AG04450 (cell line): ENCODE results near the gene RAPGEF3. TPM values are rescaled to one million over a fixed set of nuclear protein-coding genes. Genes with fewer than 3 reads are reported as not detected.

Experiments used
- CTCF ChIA-PET: fragments of 300-600, 350-600 bp; formaldehyde crosslinking; extraction: SDS; loops from one replicate; lab custom pipeline; 2022; ENCODE audit warnings: antibody characterized with exemption, inconsistent platforms; lab: Charles Lee
- POLR2A ChIA-PET: fragments of 350-600 bp; formaldehyde crosslinking; extraction: SDS; loops from one replicate; lab custom pipeline; 2021; ENCODE audit warnings: antibody characterized with exemption, inconsistent platforms; lab: Yijun Ruan, JAX
- DNase-seq: peaks from one replicate; pipeline ENCODE4 v3.0.0-alpha.2; 2011; ENCODE audit warnings: low read depth, low spot score
- H3K27ac ChIP-seq: one replicate; pipeline ENCODE4 v1.5.1; 2012; ENCODE audit warnings: low read depth, low read length, control low read depth
- H3K27me3 ChIP-seq: one replicate; pipeline ENCODE4 v1.6.0; 2012; ENCODE audit warnings: low read length; ENCODE audit not compliant: control insufficient read depth, insufficient read depth
- H3K4me3 ChIP-seq: 2 replicates; pipeline ENCODE4 v1.5.1; 2011; ENCODE audit warnings: mild to moderate bottlenecking, low read depth, low read length, control low read depth
- H3K9me3 ChIP-seq: 2 replicates; pipeline ENCODE4 v1.5.1; 2012; ENCODE audit warnings: low read length; ENCODE audit not compliant: control insufficient read depth, insufficient read depth
- polyA plus RNA-seq: library from polyadenylated mRNA; depleted of rRNA; stranded (reverse); fragments of >200 nt; gene quantifications from 2 replicates; pipeline ENCODE4 v1.2.3, GENCODE V29; 2011
- TF ChIP-seq, protein P1 (sequence below): IDR thresholded peaks from 2 replicates; pipeline ENCODE4 v1.5.1; 2011; ENCODE audit warnings: low read depth, low read length, control low read depth, inconsistent platforms

The RAPGEF3 gene
- polyA plus RNA-seq, 1 experiment: 1.7 TPM

DNA sequence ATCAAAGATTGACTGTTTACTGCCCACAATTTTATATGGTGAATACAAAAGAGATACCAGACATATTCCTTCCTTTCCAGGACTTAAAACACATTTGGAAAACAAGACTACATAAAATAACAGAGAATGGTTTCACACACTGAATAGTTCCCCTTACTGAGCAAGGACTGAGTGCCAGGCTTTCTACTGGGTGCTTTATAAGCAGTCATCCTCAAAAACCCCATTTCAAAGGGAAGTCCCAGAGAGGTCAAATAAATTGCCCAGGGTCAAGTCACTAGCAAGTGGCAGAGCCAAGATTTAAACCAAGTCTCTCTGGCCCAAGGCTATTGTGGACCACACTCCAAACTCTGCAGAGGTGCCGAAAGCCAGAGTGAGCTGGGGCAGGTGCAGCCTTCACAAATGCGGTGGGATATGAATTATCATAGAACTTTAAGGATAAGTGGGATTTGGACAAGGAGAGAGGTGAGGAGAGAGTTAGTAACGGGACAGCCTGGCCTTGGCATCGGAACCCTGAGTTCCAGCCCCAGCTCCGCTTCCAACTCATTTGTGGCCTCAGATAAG is 43.8 kb downstream of the RAPGEF3 start:
- ChIA-PET POLR2A (no interaction called here), CTCF (interaction anchor here (0.7 to 9.1 kb wide), 19 partner anchors 9 to 717 kb away, joined by 3 to 152 read pairs (median 10); partner anchors contain the start of genes ENDOU, RAPGEF3, RPAP3 and SLC48A1)
- no peak for DNase-seq
- H3K27ac ChIP-seq: no peak overlapping the region
- TF ChIP-seq, protein P1, sequence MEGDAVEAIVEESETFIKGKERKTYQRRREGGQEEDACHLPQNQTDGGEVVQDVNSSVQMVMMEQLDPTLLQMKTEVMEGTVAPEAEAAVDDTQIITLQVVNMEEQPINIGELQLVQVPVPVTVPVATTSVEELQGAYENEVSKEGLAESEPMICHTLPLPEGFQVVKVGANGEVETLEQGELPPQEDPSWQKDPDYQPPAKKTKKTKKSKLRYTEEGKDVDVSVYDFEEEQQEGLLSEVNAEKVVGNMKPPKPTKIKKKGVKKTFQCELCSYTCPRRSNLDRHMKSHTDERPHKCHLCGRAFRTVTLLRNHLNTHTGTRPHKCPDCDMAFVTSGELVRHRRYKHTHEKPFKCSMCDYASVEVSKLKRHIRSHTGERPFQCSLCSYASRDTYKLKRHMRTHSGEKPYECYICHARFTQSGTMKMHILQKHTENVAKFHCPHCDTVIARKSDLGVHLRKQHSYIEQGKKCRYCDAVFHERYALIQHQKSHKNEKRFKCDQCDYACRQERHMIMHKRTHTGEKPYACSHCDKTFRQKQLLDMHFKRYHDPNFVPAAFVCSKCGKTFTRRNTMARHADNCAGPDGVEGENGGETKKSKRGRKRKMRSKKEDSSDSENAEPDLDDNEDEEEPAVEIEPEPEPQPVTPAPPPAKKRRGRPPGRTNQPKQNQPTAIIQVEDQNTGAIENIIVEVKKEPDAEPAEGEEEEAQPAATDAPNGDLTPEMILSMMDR: no peak
- no peaks in the 10 kb centered on the region for H3K9me3 ChIP-seq
- H3K4me3 ChIP-seq: no peak overlapping the region
- no peaks in the 10 kb centered on the region for H3K27me3 ChIP-seq

DNA sequence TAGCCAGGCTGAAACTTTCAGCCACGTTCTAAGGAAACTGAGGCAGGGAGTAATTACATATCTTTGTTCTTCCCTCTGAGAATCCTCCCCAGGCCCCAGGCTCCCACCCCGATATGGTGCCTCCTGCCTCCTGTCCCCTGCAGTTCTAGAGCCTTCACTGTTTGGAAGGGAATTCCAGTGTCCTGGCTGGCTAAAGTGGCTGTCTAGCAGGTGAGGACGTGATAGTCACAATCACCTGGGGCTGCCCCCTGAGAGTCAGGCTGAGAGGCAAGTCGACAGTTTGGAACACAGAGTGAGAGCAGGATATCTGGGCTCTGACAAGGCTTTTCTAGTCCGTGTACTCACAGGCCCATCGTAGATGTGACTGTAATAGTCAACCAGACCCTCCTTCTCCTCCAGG is 46.5 kb downstream of the RAPGEF3 start:
- Histone ChIP-seq H3K4me3 (no peak overlapping the region), H3K27me3 (no peaks in the 10 kb centered on the region), H3K9me3 (no peaks in the 10 kb centered on the region), H3K27ac (no peak overlapping the region)
- DNase-seq: no peak
- ChIA-PET CTCF (interaction anchor here (7.0 to 9.1 kb wide), 2 partner anchors 56 to 65 kb away, joined by 86 to 152 read pairs; partner anchors contain the start of gene SLC48A1), POLR2A (no interaction called here)
- TF ChIP-seq, protein P1: no peak

- H3K27me3 ChIP-seq: no peaks in the 10 kb centered on the region
- no peaks in the 10 kb centered on the region for H3K9me3 ChIP-seq
- TF ChIP-seq, protein P1: no peak
- no peak overlapping the region for H3K4me3 ChIP-seq
- no peak overlapping the region for H3K27ac ChIP-seq
- ChIA-PET CTCF (interaction anchor here (9.1 kb wide), 1 partner anchor 65 kb away, joined by 152 read pairs; the partner anchor contains the start of gene SLC48A1), POLR2A (no interaction called here)
- DNase-seq: no peak
Observed at GRCh38 chr12:47711448-47711847, 47.2 kb downstream of the RAPGEF3 start.

DNA sequence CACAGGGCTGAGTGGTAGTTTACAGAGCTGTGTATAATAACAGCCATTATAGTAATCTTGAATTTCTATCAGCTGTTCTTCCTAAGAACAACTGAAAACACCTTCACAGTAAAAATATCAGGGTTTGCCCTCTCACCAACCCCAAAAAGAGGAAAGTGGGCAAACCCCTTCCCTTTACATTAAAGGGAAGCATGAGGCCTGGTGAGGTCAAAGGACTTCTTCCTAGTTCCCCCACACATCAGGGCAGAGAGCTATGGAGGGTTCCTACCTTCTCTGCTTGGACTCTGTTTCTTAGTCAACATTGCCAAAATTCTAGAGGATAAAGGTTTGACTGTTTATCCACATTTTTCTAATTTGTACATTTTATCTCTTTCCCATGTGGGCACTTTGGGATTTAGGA is 48.4 kb downstream of the RAPGEF3 start:
- no peak overlapping the region for H3K4me3 ChIP-seq
- CTCF ChIA-PET: interaction anchor here (0.8 to 1.4 kb wide), 2 partner anchors 27 to 56 kb away, joined by 3 read pairs; no protein-coding TSS in a partner anchor
- no peaks in the 10 kb centered on the region for H3K27me3 ChIP-seq
- POLR2A ChIA-PET: no interaction called here
- no peak for DNase-seq
- H3K27ac ChIP-seq: no peak overlapping the region
- TF ChIP-seq, protein P1: no peak
- H3K9me3 ChIP-seq: no peaks in the 10 kb centered on the region

GRCh38 chr12:47709671-47710070 is 49.0 kb downstream of the RAPGEF3 start:
- H3K27me3 ChIP-seq: no peaks in the 10 kb centered on the region
- TF ChIP-seq, protein P1: no peak
- H3K27ac ChIP-seq: no peak overlapping the region
- no peak for DNase-seq
- ChIA-PET POLR2A (no interaction called here), CTCF (interaction anchor here (0.8 to 1.4 kb wide), 2 partner anchors 27 to 57 kb away, joined by 3 read pairs; no protein-coding TSS in a partner anchor)
- H3K9me3 ChIP-seq: no peaks in the 10 kb centered on the region
- H3K4me3 ChIP-seq: no peak overlapping the region
